ENCODE results near the gene BHLHE41. TPM values are rescaled to one million over a fixed set of nuclear protein-coding genes. Genes with fewer than 3 reads are reported as not detected.
A peak's percentile ranks its signal among the peaks of the same experiment; 100 is the strongest.

Gene BHLHE41
- total RNA-seq, 1 donor from 2014 or later: 2.1 TPM

GRCh38 chr12:26091822-26092221, 33.0 kb downstream of the BHLHE41 start:
- DNase-seq (ENCODE audit: low read depth): no peak
- Histone ChIP-seq H3K36me3 (ENCODE audit: control insufficient read depth, insufficient read depth, low read length) (no peaks in the 10 kb centered on the region), H3K4me3 (ENCODE audit: low read depth, low read length) (no peak overlapping the region), H3K27me3 (ENCODE audit: control insufficient read depth, insufficient read depth, low read length) (no peaks in the 10 kb centered on the region)
- no peak for TF ChIP-seq CTCF (IDR thresholded peaks at IDR 0.05; ENCODE audit: insufficient read depth, low read length, severe bottlenecking)
- no peak for FAIRE-seq

DNA sequence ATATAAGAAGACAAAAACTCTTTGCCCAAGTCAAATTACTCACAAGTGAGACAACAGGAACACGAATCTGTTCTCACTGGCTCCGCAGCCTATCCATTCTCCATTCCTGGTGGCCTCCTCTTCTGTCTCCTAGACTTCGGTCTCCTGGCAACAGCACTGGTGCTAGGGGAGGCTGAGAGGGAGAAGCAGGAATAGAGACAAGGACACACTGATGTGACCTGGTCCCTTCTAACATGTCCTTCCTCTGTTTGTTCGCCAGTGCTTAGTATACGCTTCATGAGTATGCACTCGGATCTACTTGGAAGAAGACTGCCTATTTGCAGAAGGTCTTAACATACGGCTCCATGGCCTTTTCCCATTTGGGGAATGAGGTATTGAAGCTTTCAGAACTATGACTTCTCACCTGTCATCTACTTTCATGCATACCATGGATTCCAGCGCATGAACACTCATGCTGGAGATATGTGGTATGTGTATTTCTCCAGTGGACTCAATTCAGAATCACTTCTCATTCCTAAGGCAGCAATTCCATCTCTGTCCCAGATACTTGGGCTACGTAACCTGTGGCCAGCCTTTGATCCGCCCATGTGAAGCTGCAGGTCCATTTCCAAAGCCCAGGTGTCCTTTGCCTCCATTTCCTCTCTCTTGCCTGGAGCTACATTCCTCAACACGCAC, 33.9 kb downstream of the BHLHE41 start:
- Histone ChIP-seq H3K36me3 (ENCODE audit: control insufficient read depth, insufficient read depth, low read length) (no peaks in the 10 kb centered on the region), H3K27me3 (ENCODE audit: control insufficient read depth, insufficient read depth, low read length) (no peaks in the 10 kb centered on the region), H3K4me3 (ENCODE audit: low read depth, low read length) (no peak overlapping the region)
- FAIRE-seq (peak; percentile 18), DNase-seq (ENCODE audit: low read depth) (peak; percentile 65)
- no peak for TF ChIP-seq CTCF (IDR thresholded peaks at IDR 0.05; ENCODE audit: insufficient read depth, low read length, severe bottlenecking)

- TF ChIP-seq CTCF (IDR thresholded peaks at IDR 0.05; ENCODE audit: insufficient read depth, low read length, severe bottlenecking): no peak
- FAIRE-seq: no peak
- Histone ChIP-seq H3K27me3 (ENCODE audit: control insufficient read depth, insufficient read depth, low read length) (no peaks in the 10 kb centered on the region), H3K4me3 (ENCODE audit: low read depth, low read length) (no peak overlapping the region), H3K36me3 (ENCODE audit: control insufficient read depth, insufficient read depth, low read length) (no peaks in the 10 kb centered on the region)
- peak; percentile 73 for DNase-seq (ENCODE audit: low read depth)
Observed at GRCh38 chr12:26088998-26089397, 35.8 kb downstream of the BHLHE41 start.

DNA sequence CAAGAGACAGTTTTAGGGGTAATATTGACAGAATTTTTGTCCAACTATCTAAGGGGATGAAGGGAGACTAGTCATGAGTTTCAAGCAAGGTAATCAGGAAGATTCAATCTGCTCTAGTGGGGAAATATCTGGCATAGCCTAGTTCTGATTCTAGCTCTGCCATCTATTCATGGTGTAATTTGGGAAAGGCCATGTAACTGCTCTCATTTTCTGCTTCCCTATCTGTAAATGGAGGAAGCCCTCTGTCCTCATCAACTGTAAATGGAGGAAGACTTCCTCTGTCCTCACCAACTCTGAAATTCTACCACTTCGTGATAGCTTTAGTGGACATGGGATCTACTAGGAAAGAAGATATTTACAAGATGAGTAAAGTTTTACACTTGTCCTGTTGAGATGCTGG, 37.9 kb downstream of the BHLHE41 start:
- no peak for TF ChIP-seq CTCF (IDR thresholded peaks at IDR 0.05; ENCODE audit: insufficient read depth, low read length, severe bottlenecking)
- no peaks in the 10 kb centered on the region for H3K27me3 ChIP-seq (ENCODE audit: control insufficient read depth, insufficient read depth, low read length)
- FAIRE-seq (no peak), DNase-seq (ENCODE audit: low read depth) (no peak)
- no peak overlapping the region for H3K4me3 ChIP-seq (ENCODE audit: low read depth, low read length)
- no peaks in the 10 kb centered on the region for H3K36me3 ChIP-seq (ENCODE audit: control insufficient read depth, insufficient read depth, low read length)

DNA sequence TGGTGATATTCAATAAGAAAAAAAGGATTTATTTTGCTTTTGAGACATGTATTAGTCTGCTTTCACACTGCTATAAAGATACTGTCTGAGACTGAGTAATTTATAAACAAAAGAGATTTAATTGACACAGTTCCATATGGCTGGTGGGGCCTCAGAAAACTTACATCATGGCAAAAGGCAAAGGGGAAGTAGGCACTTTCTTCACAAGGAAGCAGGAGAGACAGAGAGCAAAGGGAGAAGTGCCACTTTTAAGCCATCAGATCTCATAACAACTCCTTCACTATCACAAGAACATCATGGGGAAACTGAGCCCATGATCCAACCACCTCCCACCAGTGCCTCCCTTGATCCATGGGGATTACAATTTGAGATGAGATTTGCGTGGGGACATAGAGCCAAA, 43.9 kb downstream of the BHLHE41 start:
- DNase-seq (ENCODE audit: low read depth) (no peak), FAIRE-seq (no peak)
- TF ChIP-seq CTCF (IDR thresholded peaks at IDR 0.05; ENCODE audit: insufficient read depth, low read length, severe bottlenecking): no peak
- H3K36me3 ChIP-seq (ENCODE audit: control insufficient read depth, insufficient read depth, low read length): no peaks in the 10 kb centered on the region
- H3K27me3 ChIP-seq (ENCODE audit: control insufficient read depth, insufficient read depth, low read length): no peaks in the 10 kb centered on the region
- H3K4me3 ChIP-seq (ENCODE audit: low read depth, low read length): no peak overlapping the region

Data from bronchial epithelial cell (primary cell).